Retina (tissue), 1 donor: ENCODE data around the gene C2CD3.
"Not testable (repeated sequence)": the region's sequence is repeated elsewhere in the genome, so short reads cannot be mapped to it uniquely, and the experiment has no call there.

Experiments used
- DNase-seq: peaks from one replicate; pipeline ENCODE4 v3.0.0-alpha.2; 2016

Gene C2CD3

DNA sequence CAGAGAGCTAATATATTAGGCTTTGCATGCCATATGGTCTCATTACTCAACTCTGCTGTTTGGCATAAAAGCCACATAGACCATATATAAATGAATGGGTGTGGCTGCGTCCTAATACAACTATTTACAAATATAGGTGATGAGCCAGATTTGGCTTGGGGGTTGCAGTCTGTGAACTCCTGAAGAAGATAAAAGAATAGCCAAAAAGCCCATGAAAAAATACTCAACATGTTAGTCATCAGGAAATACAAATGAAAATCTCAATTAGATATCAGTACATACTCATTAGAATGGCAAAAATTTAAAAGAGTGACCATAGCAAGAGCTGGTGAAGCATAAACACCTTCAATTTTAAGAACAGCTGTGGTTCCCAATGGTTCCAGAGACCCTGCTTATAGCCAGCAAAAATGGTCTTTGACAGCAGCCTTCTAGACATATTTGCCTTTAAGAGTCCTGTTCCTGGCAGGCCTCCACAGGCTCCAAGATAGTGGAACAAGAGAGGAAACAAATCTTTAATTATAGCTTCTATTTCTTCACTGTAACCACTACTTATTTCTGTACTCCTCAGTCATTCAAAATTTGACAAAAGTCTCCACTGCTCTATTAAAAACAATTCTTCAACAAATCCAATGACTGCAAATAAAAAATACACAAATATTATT, 16.1 kb downstream of the C2CD3 start:
- no peak for DNase-seq

DNA sequence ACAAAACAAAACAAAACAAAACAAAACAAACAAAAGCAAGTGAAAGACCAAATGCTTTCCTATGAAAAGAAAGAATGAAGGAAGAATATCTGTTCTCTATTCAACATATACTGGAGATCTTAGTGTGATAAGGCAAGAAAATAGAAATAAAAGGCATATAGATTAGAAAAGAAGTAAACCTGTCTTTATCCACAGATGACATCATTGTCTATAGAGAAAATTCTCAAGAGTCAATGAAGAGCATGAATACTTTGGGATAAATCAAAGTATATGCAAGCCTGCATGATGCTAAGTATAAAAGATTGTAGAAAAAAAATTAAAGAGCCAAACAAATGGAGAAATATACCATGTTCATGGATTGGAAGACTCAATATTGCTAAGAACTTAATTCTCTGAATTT, 17.6 kb downstream of the C2CD3 start:
- DNase-seq: no peak

DNA sequence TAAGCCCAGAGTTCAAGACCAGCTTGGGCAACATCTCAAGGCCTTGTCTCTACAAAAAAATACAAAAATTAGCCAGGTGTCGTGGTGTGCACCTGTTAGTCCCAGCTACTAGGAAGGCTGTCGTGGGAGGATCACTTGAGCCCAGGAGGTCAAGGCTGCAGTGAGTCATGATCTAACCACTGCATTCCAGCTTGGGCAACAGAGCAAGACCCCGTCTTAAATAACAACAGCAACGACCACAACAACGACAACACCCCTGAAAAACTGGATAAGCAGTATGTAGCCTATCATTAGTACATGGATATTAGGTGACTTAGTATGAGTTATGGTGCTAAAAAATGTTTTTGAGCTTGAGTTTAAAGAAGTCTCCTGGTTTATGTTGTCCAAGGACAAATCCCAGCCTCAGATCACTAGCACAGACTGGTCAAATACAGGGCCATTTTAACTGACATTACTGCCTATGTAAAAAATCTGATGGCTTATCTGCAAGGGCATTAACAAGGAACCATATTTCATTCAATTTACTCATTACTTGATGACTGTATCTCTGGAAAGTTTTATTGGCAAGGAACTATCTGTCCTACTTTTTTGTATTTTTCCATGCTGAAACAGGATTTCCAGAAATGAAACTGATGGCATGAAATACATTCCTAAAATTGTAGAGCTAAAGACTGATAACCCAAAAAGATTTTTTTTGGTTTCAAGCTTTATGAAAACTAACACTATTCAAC, 23.4 kb downstream of the C2CD3 start:
- no peak for DNase-seq

DNA sequence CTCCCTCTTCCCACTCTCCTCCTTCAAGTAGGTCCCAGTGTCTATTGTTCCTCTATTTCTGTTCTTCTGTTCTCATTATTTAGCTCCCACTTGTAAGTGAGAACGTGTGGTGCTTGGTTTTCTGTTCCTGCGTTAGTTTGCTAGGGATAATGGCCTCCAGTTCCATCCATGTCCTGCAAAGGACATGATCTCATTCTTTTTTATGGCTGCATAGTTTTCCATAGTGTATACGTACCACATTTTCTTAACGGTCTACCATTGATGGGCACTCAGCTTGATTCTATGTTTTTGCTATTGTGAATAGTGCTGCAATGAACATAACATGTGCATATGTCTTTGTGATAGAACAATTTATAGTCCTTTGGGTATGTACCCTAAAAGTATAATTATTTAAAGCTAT, 26.2 kb downstream of the C2CD3 start:
- DNase-seq: no peak

DNA sequence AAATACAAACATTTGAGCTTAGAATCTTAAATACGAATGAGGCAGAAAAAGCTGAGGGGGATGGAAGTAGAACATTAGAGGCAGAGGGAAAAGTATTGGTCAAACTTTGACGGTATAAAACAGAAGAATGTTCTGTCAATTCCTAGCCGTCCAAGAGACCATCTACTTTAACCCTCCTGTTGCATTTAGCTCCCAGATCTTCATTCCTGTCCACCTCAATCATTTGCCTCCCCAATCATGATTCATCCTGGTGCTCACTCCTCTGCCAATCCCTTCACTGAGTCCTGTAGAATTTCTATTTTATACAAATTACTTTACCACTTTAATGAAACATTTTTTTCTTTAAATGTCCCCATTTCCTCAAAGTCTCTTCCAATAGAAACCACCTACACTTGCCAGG, 28.2 kb downstream of the C2CD3 start:
- no peak for DNase-seq

DNA sequence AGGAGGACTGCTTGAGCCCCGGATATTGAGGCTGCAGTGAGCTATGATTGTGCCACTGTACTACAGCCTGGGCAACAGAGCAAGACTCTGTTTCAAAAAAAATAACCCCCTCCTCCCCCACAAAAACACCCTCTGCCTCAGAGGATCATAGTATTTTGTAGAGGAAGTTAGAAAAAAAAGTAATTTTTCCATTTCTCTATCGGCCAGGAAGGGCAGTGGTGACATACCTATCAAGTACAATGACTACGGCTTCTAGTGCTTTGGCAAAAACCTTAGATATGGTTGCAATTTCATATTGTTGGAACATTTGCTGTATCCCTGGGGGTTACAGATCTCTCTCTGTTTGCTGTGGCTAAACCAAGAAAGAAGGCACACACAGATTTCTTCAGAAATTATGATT, 28.9 kb downstream of the C2CD3 start:
- DNase-seq: no peak

DNA sequence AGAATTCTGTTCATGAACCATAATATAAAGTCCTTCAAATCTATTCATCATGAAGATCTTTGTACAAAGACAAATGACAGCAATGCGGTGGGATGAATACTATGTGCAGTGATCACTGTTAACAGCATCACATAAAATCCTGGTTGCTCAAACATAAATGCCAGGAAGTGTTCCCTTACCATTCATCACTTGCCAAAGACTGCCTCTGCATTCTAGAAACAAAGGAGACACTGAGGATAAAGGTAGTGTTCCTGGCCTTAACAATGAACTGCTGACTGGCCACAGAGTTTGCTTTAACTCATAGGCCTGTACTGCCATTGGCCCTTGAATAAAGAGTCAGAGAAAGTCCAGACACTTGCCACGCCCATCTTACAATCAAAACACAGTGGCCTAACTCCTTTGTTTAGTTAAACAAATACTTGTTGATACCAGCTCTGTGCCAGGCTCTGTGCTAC, 29.5 kb downstream of the C2CD3 start:
- DNase-seq: no peak

DNA sequence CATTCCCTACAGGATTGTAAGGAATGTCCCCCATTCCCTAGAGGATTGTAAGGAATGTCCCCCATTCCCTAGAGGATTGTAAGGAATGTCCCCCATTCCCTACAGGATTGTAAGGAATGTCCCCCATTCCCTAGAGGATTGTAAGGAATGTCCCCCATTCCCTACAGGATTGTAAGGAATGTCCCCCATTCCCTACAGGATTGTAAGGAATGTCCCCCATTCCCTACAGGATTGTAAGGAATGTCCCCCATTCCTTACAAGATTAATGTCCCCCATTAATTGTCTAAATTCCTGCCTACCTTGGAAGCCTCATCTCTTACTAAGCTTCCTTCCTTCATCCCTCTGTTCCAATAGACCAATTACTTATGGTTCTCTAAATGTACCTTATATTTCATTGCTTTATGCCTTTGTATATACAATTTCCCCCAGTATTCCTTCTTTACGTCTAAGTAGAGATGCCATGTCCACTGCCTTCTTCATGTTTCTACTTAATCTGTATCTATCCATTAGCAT, 30.8 kb downstream of the C2CD3 start:
- DNase-seq: not testable (repeated sequence)

DNA sequence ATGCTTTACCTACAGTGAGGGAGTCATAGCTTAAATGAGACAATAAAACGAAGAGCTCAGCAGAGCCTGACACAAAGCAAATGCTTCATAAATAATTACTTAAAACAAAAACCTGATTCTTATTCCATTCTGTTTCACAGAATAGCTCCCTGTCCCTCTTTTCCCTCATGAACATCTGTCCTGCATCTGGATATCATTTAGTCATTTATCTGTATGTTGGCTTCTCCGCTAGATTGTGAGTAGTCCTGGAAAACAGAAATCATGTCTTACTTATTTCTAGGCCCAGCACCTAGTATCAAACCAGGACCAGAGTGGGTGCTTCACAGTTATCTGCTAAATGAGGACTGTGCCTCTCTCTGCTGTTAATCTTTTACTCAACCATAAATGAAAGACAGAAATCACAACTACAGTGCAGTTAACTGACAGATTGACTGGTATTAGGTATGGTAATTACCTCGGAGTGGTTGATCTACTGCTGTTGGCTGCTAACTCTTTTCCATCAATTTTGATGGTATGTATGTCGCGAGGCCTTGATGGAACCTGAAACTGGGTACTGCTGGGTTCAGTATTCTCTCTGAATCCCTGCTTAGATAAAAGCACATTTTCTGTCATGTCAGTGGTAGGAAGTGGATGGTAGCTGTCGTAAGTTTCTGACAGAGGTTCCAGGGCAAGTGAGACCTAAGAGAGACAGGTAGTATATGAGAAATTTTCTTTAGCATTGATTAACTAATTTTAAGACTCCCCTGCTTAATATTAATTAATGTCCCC, 31.5 kb downstream of the C2CD3 start:
- no peak for DNase-seq

DNA sequence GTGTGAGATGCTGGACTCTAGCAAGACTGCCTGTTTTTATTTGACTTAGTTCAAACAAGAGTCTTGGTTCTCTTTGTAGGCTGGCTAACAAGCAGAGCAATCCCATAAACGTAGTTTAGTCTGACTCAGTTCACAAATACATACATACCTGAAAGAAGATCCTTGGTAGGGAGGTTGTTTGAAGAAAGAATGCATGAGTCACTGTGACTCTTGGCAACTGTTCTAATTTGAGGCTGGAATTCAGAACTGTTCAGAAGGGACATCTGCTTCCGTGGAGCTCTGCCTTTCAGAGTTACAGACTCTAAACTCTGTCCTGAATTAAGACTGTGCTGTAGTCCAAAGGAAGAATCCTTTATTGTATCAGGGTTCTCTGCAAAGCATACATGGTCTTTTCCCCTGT, 32.2 kb downstream of the C2CD3 start:
- no peak for DNase-seq

DNA sequence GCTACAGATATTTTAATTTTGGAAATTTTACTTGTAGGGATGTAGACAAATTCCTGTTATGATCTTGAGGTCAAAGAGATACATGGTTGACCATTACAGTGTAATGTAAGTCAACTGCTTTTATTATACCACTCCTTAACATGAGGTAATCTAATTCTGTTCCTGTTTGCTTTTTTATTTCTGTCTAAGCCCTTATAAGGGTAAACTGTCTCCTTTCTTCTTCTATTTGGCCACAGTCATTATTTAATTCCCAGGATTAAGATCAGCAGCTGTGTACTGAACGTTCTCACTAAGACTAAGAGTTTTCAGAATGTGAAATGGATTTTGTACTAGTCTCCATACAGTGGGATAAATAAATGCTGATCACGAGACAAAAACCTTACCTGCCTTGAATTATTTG, 32.8 kb downstream of the C2CD3 start:
- DNase-seq: no peak

DNA sequence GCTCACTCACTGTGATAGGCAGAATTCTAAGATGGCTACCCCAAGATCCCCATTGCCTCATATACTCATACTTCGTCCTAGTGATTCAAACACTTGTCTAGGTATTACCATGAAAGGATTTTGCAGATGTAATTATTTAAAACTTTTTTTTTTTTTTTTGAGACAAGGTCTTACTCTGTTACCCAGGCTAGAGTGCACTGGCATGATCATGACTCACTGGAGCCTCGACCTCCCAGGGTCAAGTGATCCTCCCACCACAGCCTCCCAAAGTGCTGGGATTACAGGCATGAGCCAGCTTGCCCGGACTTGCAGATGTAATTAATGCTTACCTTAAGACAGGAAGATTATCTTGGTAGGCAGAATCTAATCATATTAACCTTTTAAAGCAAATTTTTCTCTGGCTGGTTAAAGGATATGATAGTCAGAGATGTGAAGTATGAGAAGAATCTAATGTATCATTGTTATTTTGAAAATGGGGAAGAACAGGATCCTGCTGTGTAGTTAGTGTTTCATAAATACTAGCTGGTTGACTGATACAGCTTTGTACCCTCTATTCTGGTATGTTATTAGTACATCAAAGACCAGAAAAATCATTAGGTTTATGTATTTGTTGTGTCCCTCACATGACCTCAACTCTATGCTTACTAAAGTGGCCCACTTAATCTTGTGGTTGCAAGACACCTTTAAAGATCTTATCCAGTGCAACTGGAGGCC, 35.5 kb downstream of the C2CD3 start:
- DNase-seq: no peak

DNA sequence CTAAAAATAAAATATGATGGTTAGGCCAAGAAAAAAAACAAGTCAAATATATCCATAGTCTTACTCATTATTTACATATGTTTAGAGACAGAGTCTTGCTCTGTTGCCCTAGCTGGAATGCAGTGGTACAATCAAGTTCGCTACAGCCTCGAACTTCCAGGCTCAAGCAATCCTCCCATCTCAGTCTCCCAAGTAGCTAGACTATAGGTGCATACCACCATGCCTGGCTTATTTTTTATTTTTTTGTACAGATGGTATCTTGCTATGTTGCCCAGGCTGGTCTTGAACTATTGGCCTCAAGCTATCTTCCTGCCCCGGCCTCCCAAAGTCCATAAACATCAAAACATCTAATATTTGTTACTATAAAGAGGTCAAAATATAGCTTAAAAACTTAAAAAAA, 36.1 kb downstream of the C2CD3 start:
- DNase-seq: no peak

DNA sequence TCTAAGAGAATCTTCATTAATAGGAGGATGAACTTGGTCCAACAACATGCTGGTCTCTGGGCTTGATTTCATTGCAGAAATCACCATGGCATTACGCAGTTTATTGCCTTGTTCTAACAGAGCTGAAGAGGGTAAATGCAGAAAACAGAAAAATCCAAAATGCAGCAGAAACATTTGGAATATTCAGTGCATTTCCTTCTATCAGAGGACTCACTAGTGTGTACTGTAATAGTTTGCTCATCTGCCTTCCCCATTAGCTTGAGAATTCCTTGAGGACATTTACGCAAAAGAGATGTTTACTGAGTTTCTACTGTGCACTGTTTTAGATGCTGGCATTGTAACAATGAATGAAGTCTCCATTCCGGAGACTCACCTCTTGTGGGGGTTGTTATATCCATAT, 37.4 kb downstream of the C2CD3 start:
- DNase-seq: no peak

DNA sequence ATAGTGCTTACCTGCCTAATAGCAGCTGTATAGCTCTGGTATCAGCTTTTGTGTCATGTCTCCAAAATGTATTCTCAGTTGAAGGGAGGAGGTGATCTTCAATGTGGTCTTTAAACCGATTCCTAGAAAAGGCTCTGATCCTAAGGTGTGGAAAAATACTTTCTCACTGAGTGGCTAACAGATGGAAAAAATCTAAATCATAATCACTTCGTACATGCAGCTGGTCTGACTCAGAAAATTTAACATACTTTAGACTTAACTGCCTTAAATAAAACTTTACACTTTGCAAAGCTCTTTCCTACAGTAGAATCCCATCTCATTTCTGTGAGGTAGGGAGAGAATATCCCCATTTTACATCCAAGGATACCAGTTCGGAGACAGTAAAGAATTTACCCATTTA, 38.0 kb downstream of the C2CD3 start:
- no peak for DNase-seq

DNA sequence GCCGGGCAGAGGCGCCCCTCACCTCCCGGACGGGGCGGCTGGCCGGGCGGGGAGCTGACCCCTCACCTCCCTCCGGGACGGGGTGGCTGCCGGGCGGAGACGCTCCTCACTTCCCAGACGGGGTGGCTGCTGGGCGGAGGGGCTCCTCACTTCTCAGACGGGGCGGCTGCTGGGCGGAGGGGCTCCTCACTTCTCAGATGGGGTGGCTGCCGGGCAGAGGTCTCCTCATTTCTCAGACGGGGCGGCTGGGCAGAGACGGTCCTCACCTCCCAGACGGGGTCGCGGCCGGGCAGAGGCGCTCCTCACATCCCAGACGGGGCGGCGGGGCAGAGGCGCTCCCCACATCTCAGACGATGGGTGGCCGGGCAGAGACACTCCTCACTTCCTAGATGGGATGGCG, 41.7 kb downstream of the C2CD3 start:
- DNase-seq: not testable (repeated sequence)

DNA sequence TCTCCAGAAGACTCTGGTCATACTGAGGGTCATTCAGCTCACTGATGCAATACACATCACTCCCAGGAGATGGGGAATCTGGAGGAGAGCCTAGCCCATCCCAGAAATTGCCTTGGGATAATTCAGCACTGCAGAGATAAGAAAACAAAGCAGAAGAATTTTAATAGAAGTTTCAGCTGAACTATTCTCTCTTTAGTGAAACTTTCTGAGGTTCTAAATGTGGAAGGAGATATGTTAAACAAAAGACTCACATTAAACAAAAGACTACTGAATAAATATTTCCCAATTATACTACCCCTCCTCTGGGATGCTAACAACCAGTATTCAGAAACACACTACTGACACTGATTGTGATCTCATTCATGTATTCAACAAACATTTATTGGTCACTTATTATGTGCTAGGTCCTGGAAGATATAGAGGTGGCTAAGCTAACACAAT, 47.8 kb downstream of the C2CD3 start:
- no peak for DNase-seq

DNA sequence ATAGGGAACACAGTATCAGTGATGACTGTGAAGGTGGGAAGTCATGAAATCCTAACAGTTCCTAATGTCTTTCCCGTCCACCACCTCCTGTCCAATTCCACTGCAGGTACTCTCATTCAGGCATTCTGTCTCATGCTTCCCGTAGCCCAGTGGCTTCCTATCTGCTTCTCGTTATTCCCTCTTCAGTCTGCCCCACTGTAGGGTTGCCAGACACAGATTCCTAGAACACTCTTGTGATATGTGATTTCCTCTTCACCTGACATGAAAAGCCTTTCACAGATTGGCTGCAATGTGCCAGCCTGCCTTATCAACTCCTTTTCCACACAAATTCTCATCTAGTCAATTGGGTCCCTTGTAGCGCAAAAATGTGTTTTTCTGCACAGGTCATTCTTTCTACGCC, 49.0 kb downstream of the C2CD3 start:
- no peak for DNase-seq

DNA sequence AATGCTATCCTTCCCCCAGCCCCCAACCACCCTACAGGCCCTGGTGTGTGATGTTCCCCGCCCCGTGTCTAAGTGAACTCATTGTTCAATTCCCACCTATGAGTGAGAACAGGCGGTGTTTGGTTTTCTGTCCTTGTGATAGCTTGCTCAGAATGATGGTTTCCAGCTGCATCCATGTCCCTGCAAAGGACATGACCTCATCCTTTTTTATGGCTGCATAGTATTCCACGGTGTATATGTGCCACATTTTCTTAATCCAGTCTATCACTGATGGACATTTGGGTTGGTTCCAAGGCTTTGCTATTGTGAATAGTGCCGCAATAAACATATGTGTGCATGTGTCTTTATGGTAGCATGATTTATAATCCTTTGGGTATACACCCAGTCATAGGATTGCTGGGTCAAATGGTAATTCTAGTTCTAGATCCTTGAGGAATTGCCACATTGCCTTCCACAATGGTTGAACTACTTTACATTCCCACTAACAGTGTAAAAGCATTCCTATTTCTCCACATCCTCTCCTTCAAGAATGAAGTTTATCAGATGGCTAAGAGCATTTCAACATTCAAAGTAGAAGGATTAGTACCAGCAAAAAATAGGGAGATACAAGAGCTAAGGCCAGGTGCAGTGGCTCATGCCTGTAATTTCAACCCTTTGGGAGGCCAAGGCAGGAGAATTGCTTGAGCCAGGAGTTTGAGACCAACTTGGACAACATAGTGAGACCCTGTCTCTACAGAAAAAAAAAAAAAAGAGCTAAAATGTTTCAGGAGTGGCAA, 50.4 kb downstream of the C2CD3 start:
- not testable (repeated sequence) for DNase-seq

DNA sequence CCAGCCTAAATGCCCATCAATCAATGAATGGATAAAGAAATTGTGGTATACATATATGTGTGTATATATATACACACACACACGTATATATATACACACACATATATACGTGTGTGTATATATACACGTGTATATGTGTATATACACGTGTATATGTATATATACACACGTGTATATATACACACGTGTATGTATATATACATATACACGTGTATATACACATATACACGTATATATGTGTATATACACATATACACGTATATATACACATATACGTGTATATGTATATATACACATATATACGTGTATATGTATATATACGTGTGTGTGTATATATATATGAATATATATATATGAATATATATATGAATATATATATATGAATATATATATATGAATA, 54.1 kb downstream of the C2CD3 start:
- no peak for DNase-seq

DNA sequence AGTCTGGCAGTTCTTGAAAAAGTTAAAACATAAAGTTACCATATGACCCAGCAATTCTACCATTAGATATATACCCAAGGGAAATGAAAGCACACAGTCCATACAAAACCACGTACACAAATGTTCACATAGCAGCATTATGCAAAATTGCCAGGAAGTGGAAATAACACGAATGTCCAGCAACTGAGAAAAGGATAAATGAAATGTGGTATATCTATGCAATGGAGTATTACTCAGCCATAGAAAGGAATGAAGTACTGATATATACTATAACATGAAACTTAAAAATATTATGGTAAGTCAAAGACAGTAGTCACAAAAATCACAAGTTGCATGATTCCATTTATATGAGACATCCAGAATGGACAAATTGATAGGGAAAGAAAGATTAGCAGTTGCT, 57.9 kb downstream of the C2CD3 start:
- DNase-seq: no peak

DNA sequence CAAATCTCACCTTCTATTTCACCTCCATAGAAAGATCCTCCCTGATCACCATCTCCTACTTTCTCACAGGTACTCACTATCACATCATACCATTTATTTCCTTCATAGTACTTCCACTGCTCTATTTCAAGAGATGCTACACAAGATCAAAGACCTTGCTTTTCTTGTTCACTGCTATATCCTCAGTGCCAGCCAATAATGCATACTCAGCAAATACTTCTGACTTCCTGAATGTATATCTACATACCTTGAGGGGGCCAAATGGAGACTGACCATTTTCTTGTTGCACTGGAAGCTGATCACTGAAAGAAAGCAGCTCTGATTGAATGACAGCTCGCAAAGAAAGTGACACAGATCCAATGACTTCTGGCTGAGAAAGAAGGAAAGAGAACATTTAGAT, 64.7 kb downstream of the C2CD3 start:
- DNase-seq: no peak
